ENCODE measurements around the gene KCNK18. TPM values are rescaled to one million over a fixed set of nuclear protein-coding genes. Genes with fewer than 3 reads are reported as not detected.

Gene KCNK18
- total and polyA plus RNA-seq, 10 of the 15 experiments (the other 5 are each of a cell fraction or from before 2014, with no cell fraction given), result not detected

DNA sequence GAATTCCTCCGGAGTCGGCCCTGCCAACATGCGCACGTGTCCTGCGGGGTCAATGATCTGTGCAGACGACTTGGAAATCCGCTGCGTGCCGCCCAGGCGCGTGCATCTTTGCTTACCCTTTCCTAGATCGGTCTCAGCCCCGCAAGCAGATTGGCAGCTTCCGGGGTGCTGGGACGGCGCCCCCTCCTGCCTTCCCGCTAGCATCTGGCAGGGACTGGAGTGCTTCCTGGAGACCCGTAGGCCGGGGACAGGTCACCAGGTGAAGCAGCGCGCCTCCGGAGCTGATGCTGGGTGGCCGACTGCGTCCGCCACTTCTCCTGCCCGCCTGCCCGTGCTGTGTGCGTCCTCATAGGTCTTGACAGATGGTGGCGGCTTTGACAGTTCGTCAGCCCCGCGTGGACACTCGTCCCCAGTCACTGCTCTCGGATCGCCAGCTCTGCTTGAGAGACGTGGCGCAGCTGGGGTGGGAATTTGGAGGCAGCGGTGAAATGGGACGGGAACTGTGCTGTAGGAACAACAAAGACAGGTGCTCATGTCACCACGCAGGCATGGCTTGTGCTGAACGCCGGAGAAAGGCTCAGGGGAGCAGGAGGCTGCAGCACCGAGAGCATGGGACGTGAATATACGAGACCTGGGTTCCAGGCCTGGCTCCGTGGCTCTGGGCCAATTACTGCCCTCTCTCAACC, 21.9 kb upstream of the KCNK18 start:
- peak overlapping the region; percentile 33; the same call in 1 of the 2 replicates for H3K9ac ChIP-seq (ENCODE audit: control insufficient read depth, insufficient read depth, low read length)
- H3K4me2 ChIP-seq (ENCODE audit: control insufficient read depth, insufficient read depth), result peak overlapping the region; percentile 73
- H3K9me3 ChIP-seq (replicated peaks; ENCODE audit: control insufficient read depth, insufficient read depth, low read length), result no peaks in the 10 kb centered on the region
- intact Hi-C loops (cut with micrococcal nuclease; ENCODE audit: unreplicated experiment) (loop anchor here (10.0 kb wide), 1 partner anchor 181 kb away; no protein-coding TSS in a partner anchor), in situ Hi-C loops (cut with MboI) (loop anchor here (5.0 kb wide), 2 partner anchors 383 to 493 kb away; no protein-coding TSS in a partner anchor)
- peak overlapping the region; percentile 50; the same call in 1 of the 2 replicates for H3K4me3 ChIP-seq
- RAD21 ChIA-PET (ENCODE audit: unreplicated experiment), result interaction anchor here (0.9 to 3.1 kb wide), 15 partner anchors 11 to 493 kb away, joined by 3 to 68 read pairs (median 5); no protein-coding TSS in a partner anchor
- H3K79me2 ChIP-seq (ENCODE audit: control insufficient read depth, insufficient read depth, low read length), result no peaks in the 10 kb centered on the region
- H2AFZ ChIP-seq (ENCODE audit: control insufficient read depth, low read depth, low read length), result peak overlapping the region; percentile 88
- H4K20me1 ChIP-seq (ENCODE audit: control insufficient read depth, insufficient read depth), result no peaks in the 10 kb centered on the region
- SMC1A ChIA-PET (ENCODE audit: uncharacterized antibody, unreplicated experiment), result interaction anchor here (0.9 to 3.3 kb wide), 14 partner anchors 12 to 494 kb away, joined by 3 to 72 read pairs (median 4); no protein-coding TSS in a partner anchor
- peak; percentile 71 for ATAC-seq
- no peak for FAIRE-seq
- H3K4me1 ChIP-seq (ENCODE audit: control insufficient read depth, insufficient read depth, low read length), result peaks cover 7% of the 10 kb centered on the region
- no peaks in the 10 kb centered on the region for H3K36me3 ChIP-seq (ENCODE audit: control insufficient read depth in 2 of 2, insufficient read depth in 2 of 2, low read length in 1 of 2)
- CTCF ChIA-PET, result interaction anchor here (0.6 to 11.2 kb wide), 54 partner anchors 8 to 869 kb away, joined by 3 to 286 read pairs (median 5); partner anchors contain the start of gene ENO4
- DNase-seq (ENCODE audit: low read depth, low spot score), result no peak
- POLR2A ChIA-PET, result interaction anchor here (1.1 kb wide), 1 partner anchor 378 kb away, joined by 3 read pairs; no protein-coding TSS in a partner anchor
- peaks cover 0 to under 1% of the 10 kb centered on the region in 2 experiments; a peak in 1 of 4 replicates for H3K27me3 ChIP-seq (replicated peaks in 1 of 2; ENCODE audit: control insufficient read depth in 2 of 2, insufficient read depth in 2 of 2, low read length in 1 of 2)
- BruUV-seq (replicated peaks), result no TSS peak
- under 1% methylated on average over 42 of the region's 46 CpGs for WGBS (ENCODE audit: insufficient coverage, insufficient replicate concordance, low lambda C conversion rate, missing lambda C conversion rate)
- no peak overlapping the region for H3K27ac ChIP-seq (ENCODE audit: control insufficient read depth, insufficient read depth)
- TF ChIP-seq, protein P1, sequence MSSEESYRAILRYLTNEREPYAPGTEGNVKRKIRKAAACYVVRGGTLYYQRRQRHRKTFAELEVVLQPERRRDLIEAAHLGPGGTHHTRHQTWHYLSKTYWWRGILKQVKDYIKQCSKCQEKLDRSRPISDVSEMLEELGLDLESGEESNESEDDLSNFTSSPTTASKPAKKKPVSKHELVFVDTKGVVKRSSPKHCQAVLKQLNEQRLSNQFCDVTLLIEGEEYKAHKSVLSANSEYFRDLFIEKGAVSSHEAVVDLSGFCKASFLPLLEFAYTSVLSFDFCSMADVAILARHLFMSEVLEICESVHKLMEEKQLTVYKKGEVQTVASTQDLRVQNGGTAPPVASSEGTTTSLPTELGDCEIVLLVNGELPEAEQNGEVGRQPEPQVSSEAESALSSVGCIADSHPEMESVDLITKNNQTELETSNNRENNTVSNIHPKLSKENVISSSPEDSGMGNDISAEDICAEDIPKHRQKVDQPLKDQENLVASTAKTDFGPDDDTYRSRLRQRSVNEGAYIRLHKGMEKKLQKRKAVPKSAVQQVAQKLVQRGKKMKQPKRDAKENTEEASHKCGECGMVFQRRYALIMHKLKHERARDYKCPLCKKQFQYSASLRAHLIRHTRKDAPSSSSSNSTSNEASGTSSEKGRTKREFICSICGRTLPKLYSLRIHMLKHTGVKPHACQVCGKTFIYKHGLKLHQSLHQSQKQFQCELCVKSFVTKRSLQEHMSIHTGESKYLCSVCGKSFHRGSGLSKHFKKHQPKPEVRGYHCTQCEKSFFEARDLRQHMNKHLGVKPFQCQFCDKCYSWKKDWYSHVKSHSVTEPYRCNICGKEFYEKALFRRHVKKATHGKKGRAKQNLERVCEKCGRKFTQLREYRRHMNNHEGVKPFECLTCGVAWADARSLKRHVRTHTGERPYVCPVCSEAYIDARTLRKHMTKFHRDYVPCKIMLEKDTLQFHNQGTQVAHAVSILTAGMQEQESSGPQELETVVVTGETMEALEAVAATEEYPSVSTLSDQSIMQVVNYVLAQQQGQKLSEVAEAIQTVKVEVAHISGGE (CRISPR knock-in tag; IDR thresholded peaks at IDR 0.05), result no peak
- 0 out of 2 replicates have a peak, but pooled peaks have one; percentile 11 for TF ChIP-seq SIN3A (IDR thresholded peaks at IDR 0.05; ENCODE audit: low read depth, low read length)
- TF ChIP-seq, protein P2, sequence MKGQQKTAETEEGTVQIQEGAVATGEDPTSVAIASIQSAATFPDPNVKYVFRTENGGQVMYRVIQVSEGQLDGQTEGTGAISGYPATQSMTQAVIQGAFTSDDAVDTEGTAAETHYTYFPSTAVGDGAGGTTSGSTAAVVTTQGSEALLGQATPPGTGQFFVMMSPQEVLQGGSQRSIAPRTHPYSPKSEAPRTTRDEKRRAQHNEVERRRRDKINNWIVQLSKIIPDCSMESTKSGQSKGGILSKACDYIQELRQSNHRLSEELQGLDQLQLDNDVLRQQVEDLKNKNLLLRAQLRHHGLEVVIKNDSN (IDR thresholded peaks at IDR 0.05; ENCODE audit: borderline replicate concordance, extremely low read length, insufficient read depth, low read depth, low read length), result peak; percentile 16
- no peak for TF ChIP-seq NBN (IDR thresholded peaks at IDR 0.05)
- TF ChIP-seq, protein P3, sequence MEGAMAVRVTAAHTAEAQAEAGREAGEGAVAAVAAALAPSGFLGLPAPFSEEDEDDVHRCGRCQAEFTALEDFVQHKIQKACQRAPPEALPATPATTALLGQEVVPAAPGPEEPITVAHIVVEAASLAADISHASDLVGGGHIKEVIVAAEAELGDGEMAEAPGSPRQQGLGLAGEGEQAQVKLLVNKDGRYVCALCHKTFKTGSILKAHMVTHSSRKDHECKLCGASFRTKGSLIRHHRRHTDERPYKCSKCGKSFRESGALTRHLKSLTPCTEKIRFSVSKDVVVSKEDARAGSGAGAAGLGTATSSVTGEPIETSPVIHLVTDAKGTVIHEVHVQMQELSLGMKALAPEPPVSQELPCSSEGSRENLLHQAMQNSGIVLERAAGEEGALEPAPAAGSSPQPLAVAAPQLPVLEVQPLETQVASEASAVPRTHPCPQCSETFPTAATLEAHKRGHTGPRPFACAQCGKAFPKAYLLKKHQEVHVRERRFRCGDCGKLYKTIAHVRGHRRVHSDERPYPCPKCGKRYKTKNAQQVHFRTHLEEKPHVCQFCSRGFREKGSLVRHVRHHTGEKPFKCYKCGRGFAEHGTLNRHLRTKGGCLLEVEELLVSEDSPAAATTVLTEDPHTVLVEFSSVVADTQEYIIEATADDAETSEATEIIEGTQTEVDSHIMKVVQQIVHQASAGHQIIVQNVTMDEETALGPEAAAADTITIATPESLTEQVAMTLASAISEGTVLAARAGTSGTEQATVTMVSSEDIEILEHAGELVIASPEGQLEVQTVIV (IDR thresholded peaks at IDR 0.05; ENCODE audit: borderline replicate concordance, partially characterized antibody), result no peak
- 0 out of 4 replicates have a peak, but pooled peaks of 1 of the 2 experiments have one; percentile 10 for TF ChIP-seq ETV6 (conservative IDR thresholded peaks at IDR 0.05 in 1 of 2, IDR thresholded peaks at IDR 0.05 in 1 of 2; ENCODE audit: borderline replicate concordance in 1 of 2, low read depth in 1 of 2)
- TF ChIP-seq, protein P4, sequence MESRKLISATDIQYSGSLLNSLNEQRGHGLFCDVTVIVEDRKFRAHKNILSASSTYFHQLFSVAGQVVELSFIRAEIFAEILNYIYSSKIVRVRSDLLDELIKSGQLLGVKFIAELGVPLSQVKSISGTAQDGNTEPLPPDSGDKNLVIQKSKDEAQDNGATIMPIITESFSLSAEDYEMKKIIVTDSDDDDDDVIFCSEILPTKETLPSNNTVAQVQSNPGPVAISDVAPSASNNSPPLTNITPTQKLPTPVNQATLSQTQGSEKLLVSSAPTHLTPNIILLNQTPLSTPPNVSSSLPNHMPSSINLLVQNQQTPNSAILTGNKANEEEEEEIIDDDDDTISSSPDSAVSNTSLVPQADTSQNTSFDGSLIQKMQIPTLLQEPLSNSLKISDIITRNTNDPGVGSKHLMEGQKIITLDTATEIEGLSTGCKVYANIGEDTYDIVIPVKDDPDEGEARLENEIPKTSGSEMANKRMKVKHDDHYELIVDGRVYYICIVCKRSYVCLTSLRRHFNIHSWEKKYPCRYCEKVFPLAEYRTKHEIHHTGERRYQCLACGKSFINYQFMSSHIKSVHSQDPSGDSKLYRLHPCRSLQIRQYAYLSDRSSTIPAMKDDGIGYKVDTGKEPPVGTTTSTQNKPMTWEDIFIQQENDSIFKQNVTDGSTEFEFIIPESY (IDR thresholded peaks at IDR 0.05), result no peak

Data from GM12878 (cell line).